Measurements from ENCODE around the gene CFAP119. TPM values are rescaled to one million over a fixed set of nuclear protein-coding genes. Genes with fewer than 3 reads are reported as not detected.
A peak's percentile ranks its signal among the peaks of the same experiment; 100 is the strongest.

CFAP119 gene
- total and polyA plus RNA-seq, 7 donors, result 0.82 to 11.9 (median 2.5) TPM; not detected in 1

- Histone ChIP-seq H3K4me1 (peaks cover 0 to 23% (median 20%) of the 10 kb centered on the region in 4 donors), H3K36me3 (peaks cover 21 to 34% (median 23%) of the 10 kb centered on the region in 4 donors), H3K27me3 (no peaks in the 10 kb centered on the region), H3K9me3 (no peaks in the 10 kb centered on the region), H3K27ac (no peak overlapping the region), H3K4me3 (no peak overlapping the region)
- intact Hi-C loops (cut with DNase I), result no loop called here
- WGBS, 2 donors, result 87 to 89% methylated on average over 4 of the region's 4 CpGs
- TF ChIP-seq POLR2A (IDR thresholded peaks at IDR 0.05) (no peak), POLR2AphosphoS5 (IDR thresholded peaks at IDR 0.05) (no peak), EP300 (IDR thresholded peaks at IDR 0.05) (no peak)
- TF ChIP-seq, protein P1, sequence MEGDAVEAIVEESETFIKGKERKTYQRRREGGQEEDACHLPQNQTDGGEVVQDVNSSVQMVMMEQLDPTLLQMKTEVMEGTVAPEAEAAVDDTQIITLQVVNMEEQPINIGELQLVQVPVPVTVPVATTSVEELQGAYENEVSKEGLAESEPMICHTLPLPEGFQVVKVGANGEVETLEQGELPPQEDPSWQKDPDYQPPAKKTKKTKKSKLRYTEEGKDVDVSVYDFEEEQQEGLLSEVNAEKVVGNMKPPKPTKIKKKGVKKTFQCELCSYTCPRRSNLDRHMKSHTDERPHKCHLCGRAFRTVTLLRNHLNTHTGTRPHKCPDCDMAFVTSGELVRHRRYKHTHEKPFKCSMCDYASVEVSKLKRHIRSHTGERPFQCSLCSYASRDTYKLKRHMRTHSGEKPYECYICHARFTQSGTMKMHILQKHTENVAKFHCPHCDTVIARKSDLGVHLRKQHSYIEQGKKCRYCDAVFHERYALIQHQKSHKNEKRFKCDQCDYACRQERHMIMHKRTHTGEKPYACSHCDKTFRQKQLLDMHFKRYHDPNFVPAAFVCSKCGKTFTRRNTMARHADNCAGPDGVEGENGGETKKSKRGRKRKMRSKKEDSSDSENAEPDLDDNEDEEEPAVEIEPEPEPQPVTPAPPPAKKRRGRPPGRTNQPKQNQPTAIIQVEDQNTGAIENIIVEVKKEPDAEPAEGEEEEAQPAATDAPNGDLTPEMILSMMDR (IDR thresholded peaks at IDR 0.05), result no peak
- DNase-seq, result no peak
Measured at GRCh38 chr16:30780549-30780948, 18.7 kb upstream of the CFAP119 start.

DNA sequence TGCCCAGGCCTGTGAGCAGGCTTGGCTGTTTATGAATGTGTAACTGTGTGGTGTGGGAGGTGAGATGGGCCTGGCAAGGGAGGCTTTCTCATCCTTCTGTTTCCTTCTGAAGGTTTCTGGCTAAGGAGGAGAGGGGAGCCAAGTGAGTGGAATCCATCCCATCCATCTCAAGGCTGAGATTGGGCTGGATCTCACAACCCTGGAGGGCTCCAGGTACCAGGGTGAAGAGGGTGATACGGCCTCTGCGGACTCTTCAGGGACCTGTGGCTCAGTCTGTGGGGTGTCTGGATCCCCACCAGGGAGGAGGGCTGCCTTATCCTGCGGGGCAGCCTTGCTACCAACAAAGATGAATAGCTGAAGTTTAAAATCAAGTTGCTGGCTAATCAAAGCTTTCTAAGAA lies 18.2 kb upstream of the CFAP119 start:
- Histone ChIP-seq H3K9me3 (no peaks in the 10 kb centered on the region), H3K4me3 (no peak overlapping the region), H3K36me3 (peaks cover 21 to 34% (median 23%) of the 10 kb centered on the region in 4 donors), H3K27ac (no peak overlapping the region), H3K27me3 (no peaks in the 10 kb centered on the region), H3K4me1 (peaks cover 0 to 21% (median 16%) of the 10 kb centered on the region in 4 donors)
- TF ChIP-seq POLR2AphosphoS5 (IDR thresholded peaks at IDR 0.05) (no peak), EP300 (IDR thresholded peaks at IDR 0.05) (no peak), POLR2A (IDR thresholded peaks at IDR 0.05) (no peak)
- TF ChIP-seq, protein P1 (IDR thresholded peaks at IDR 0.05), result no peak
- intact Hi-C loops (cut with DNase I), result no loop called here
- no peak for DNase-seq
- WGBS, 2 donors, result 90 to 94% methylated on average over 3 of the region's 3 CpGs

DNA sequence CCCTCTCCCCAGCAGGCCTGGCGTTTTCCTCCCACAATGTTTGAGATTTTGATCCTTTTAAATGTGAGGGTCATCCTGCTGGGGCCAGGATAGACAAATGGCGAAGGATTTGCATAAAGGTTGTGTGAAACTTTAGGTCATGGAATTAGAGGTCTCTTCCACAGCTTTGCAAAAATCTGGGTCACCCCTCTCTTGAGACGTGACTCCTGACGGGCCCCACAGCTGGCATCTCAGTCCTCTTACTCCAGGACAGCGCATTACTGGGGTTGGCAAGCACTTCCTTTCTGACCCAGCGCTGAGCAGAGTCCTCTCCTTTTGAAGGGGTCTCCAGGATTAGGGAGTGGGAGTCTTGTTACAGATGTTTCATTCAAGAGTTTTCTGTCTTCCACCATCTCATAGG lies 17.7 kb upstream of the CFAP119 start:
- no peaks in the 10 kb centered on the region for H3K27me3 ChIP-seq
- intact Hi-C loops (cut with DNase I), result no loop called here
- no peaks in the 10 kb centered on the region for H3K9me3 ChIP-seq
- peaks cover 21 to 34% (median 23%) of the 10 kb centered on the region in 4 donors for H3K36me3 ChIP-seq
- peaks cover 0 to 23% (median 19%) of the 10 kb centered on the region in 4 donors for H3K4me1 ChIP-seq
- no peak for DNase-seq
- WGBS, 2 donors, result 91 to 94% methylated on average over 6 of the region's 6 CpGs
- TF ChIP-seq EP300 (IDR thresholded peaks at IDR 0.05) (no peak), POLR2AphosphoS5 (IDR thresholded peaks at IDR 0.05) (no peak), POLR2A (IDR thresholded peaks at IDR 0.05) (no peak)
- TF ChIP-seq, protein P1 (IDR thresholded peaks at IDR 0.05), result no peak
- no peak overlapping the region for H3K4me3 ChIP-seq
- no peak overlapping the region for H3K27ac ChIP-seq

DNA sequence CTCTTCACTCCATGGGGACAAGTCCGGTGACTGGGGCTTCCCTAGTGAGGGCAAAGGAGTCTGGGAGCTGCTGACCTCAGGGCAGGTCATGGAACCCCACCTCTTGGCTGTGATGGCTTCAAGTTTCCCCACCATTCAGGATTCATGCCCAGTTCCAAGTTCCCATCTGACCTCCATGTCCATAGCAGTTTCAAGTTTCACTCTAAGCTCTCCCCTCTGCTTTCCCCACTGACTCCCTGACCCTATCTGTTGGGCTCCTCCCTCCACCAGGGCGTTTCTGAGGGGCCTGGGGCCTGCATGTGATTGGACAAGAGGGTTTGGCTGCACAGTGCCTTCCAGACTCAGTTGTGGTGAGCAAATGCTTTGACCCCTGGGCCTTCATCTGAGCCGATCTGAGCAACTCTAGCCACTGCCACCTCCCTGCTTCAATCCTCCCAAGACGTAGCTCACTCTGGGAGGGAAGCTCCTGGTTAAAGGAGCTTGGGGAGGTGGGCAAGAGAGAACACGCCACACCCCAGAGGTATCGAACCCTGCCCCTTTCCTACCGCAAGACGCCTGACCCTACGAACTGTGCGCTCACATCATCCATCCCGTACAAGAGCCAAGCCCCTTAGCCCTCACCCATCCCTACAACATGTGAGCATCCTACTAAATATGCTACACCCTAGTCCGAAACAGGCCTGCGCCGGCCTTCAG lies 16.8 kb upstream of the CFAP119 start:
- DNase-seq, result no peak
- TF ChIP-seq POLR2AphosphoS5 (IDR thresholded peaks at IDR 0.05) (no peak), EP300 (IDR thresholded peaks at IDR 0.05) (no peak), POLR2A (IDR thresholded peaks at IDR 0.05) (no peak)
- TF ChIP-seq, protein P1 (IDR thresholded peaks at IDR 0.05), result no peak
- 87 to 88% methylated on average over 14 of the region's 14 CpGs for WGBS, 2 donors
- no peak overlapping the region for H3K4me3 ChIP-seq
- H3K27me3 ChIP-seq, result no peaks in the 10 kb centered on the region
- intact Hi-C loops (cut with DNase I), result no loop called here
- H3K36me3 ChIP-seq, result peaks cover 23 to 33% (median 25%) of the 10 kb centered on the region in 4 donors
- H3K4me1 ChIP-seq, result peaks cover 0 to 28% (median 23%) of the 10 kb centered on the region in 4 donors
- peak overlapping the region in 2 of 4 donors; percentile 20 to 26 for H3K27ac ChIP-seq
- H3K9me3 ChIP-seq, result no peaks in the 10 kb centered on the region

Measured in sigmoid colon (tissue), 7 donors.